ENCODE data around the gene METTL25B. TPM values are rescaled to one million over a fixed set of nuclear protein-coding genes. Genes with fewer than 3 reads are reported as not detected.

Gene METTL25B
- total and polyA plus RNA-seq, 2 of the 4 experiments (the other 2 are of a cell fraction) = 2.3 to 10.1 TPM

DNA sequence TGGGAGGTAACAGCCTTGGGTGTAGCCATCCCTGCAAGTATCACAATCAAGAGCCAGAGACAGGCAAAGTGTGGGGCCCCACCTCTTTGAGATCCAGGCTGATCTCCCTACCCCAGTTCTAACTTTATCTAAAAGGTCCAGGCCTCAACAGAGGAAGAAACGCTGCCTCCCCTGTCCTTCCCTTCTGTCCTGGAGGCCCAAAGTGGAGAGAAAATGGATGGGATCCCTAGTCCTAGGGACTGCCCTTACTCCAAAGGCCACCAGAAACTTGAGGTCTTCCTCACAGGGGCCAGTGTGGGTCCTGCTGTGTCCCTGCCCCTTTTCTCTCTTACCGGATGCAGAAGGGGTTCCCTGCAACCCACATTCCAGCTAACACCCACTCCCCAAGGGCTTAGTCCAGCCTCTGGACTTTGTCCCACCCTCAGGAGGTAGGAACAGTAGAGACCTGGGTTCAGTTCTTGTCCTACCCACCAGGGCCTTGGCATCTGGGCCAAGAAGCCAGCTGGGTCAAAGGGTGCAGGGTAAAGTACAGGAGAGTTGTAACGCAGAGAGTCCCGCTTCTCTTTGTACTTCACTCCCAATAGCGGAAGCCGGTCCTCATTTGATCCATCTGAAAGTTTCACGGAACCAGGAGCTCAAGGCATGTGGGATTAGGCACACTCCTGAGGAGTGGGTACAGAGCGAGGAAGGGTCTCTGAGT lies 21.3 kb downstream of the METTL25B start:
- Histone ChIP-seq H2AK9ac (replicated peaks; ENCODE audit: low read depth, low read length, poor library complexity) (peak overlapping the region; percentile 100), H2BK120ac (ENCODE audit: low read depth, low read length) (peak overlapping the region; percentile 95), H3K4me3 (ENCODE audit: insufficient read depth, low read depth, low read length) (peak overlapping the region; percentile 86), H4K8ac (ENCODE audit: low read depth in 2 of 2, low read length in 2 of 2) (peak overlapping the region; percentile 93 to 96), H3K56ac (ENCODE audit: extremely low read depth, insufficient read depth, low read length) (peak overlapping the region; percentile 91; the same call in 1 of the 2 replicates), H3K4me2 (ENCODE audit: low read depth, low read length) (peak overlapping the region; percentile 93), H3K23ac (ENCODE audit: low read depth, low read length) (peak overlapping the region; percentile 97), H3K27me3 (ENCODE audit: control insufficient read depth, insufficient read depth, low read length) (no peaks in the 10 kb centered on the region), H3K36me3 (ENCODE audit: control insufficient read depth, insufficient read depth, low read length) (peaks cover 4% of the 10 kb centered on the region; the same call in 1 of the 2 replicates), H3K27ac (ENCODE audit: insufficient read depth, low read length) (peak overlapping the region; percentile 95), H3K9me3 (ENCODE audit: control insufficient read depth, insufficient read depth, low read length) (no peaks in the 10 kb centered on the region), H2BK15ac (ENCODE audit: low read depth, low read length) (peak overlapping the region; percentile 97), H2AK5ac (ENCODE audit: low read depth, low read length) (peak overlapping the region; percentile 83), H3K9me1 (ENCODE audit: insufficient read depth, low read length) (peaks cover 25% of the 10 kb centered on the region; the same call in 1 of the 2 replicates), H3K4ac (ENCODE audit: low read depth, low read length) (peak overlapping the region; percentile 98), H3K18ac (ENCODE audit: low read depth, low read length) (peak overlapping the region; percentile 73), H4K5ac (ENCODE audit: low read depth, low read length) (peak overlapping the region; percentile 90), H3K9ac (ENCODE audit: low read depth, low read length) (peak overlapping the region; percentile 78), H3K4me1 (ENCODE audit: control insufficient read depth, insufficient read depth, low read length) (peaks cover 35% of the 10 kb centered on the region), H4K20me1 (ENCODE audit: insufficient read depth, low read length) (0 out of 2 replicates have a peak, but pooled peaks cover 11% of the 10 kb centered on the region), H3K14ac (replicated peaks; ENCODE audit: low read depth, low read length) (peak overlapping the region; percentile 99), H2AFZ (replicated peaks; ENCODE audit: low read length, poor library complexity) (no peak overlapping the region), H4K91ac (ENCODE audit: insufficient read depth, low read depth, low read length) (peak overlapping the region; percentile 99), H2BK5ac (ENCODE audit: low read depth, low read length, poor library complexity, severe bottlenecking) (peak overlapping the region; percentile 98), H2BK20ac (ENCODE audit: low read depth, low read length) (peak overlapping the region; percentile 74), H3K79me1 (ENCODE audit: low read depth in 1 of 2, low read length in 2 of 2) (peaks cover 16 to 63% of the 10 kb centered on the region in 2 experiments)
- BruUV-seq (replicated peaks) = no TSS peak
- CTCF ChIA-PET = no interaction called here
- DNase-seq = no peak
- WGBS, 2 experiments (ENCODE audit: extremely low coverage in 2 of 2, insufficient read length in 1 of 2) = 47% methylated on average over 2 of the region's 8 CpGs; no CpG with 5 or more reads in 1 of the 2 experiments
- dilution Hi-C loops (cut with HindIII; ENCODE audit: low sequenced_read_pairs, unreplicated experiment) (no loop called here), in situ Hi-C loops (cut with MboI; ENCODE audit: low sequenced_read_pairs) (no loop called here), intact Hi-C loops (cut with micrococcal nuclease) (no loop called here)
- ATAC-seq (ENCODE audit: low read depth) = no peak
- POLR2A ChIA-PET (ENCODE audit: unreplicated experiment) = no interaction called here
- no peak for TF ChIP-seq MAZ (IDR thresholded peaks at IDR 0.05; ENCODE audit: borderline replicate concordance, low read depth, low read length)
- no peak for TF ChIP-seq RCOR1 (IDR thresholded peaks at IDR 0.05; ENCODE audit: insufficient replicate concordance, low read length)
- TF ChIP-seq, protein P1, sequence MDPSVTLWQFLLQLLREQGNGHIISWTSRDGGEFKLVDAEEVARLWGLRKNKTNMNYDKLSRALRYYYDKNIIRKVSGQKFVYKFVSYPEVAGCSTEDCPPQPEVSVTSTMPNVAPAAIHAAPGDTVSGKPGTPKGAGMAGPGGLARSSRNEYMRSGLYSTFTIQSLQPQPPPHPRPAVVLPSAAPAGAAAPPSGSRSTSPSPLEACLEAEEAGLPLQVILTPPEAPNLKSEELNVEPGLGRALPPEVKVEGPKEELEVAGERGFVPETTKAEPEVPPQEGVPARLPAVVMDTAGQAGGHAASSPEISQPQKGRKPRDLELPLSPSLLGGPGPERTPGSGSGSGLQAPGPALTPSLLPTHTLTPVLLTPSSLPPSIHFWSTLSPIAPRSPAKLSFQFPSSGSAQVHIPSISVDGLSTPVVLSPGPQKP (IDR thresholded peaks at IDR 0.05; ENCODE audit: borderline replicate concordance, low read depth, low read length) = no peak
- TF ChIP-seq MAFK (IDR thresholded peaks at IDR 0.05; ENCODE audit: low read depth, low read length) = no peak
- no peak for TF ChIP-seq BHLHE40 (IDR thresholded peaks at IDR 0.05; ENCODE audit: low read depth, low read length)
- no peak for TF ChIP-seq RFX5 (IDR thresholded peaks at IDR 0.05; ENCODE audit: low read depth, low read length)
- no peak for TF ChIP-seq FOS (IDR thresholded peaks at IDR 0.05; ENCODE audit: low read depth, low read length)
- TF ChIP-seq MXI1 (IDR thresholded peaks at IDR 0.05; ENCODE audit: borderline replicate concordance, low read depth, low read length) = no peak
- TF ChIP-seq POLR2A (IDR thresholded peaks at IDR 0.05; ENCODE audit: low read depth, low read length) = no peak
- no peak for TF ChIP-seq SMC3 (IDR thresholded peaks at IDR 0.05; ENCODE audit: low read depth, low read length)
- no peak for TF ChIP-seq CTCF (conservative IDR thresholded peaks at IDR 0.05; ENCODE audit: low read depth, low read length)
- no peak for TF ChIP-seq USF2 (IDR thresholded peaks at IDR 0.05; ENCODE audit: low read depth, low read length)
- no peak for TF ChIP-seq CHD1 (IDR thresholded peaks at IDR 0.05; ENCODE audit: low read depth, low read length)
- no peak for TF ChIP-seq RAD21 (IDR thresholded peaks at IDR 0.05; ENCODE audit: low read length)
- no peak for TF ChIP-seq CEBPB (IDR thresholded peaks at IDR 0.05; ENCODE audit: low read depth, low read length)

All from IMR-90 (cell line).